A549 (cell line): ENCODE measurements around the gene PPM1B.

Source experiments
- RARB ChIP-seq: fragments of 250-450 bp; sonication (Bioruptor Pico); IDR thresholded peaks from 2 replicates; pipeline ENCODE4 v1.8.0; 2021; ENCODE audit warnings: mild to moderate bottlenecking, moderate library complexity
- TF ChIP-seq, protein P1 (sequence below): fragments of >200 bp; sonication (Bioruptor Twin); formaldehyde crosslinking; IDR thresholded peaks from 3 replicates; pipeline ENCODE4 v1.5.1; 2016

DNA sequence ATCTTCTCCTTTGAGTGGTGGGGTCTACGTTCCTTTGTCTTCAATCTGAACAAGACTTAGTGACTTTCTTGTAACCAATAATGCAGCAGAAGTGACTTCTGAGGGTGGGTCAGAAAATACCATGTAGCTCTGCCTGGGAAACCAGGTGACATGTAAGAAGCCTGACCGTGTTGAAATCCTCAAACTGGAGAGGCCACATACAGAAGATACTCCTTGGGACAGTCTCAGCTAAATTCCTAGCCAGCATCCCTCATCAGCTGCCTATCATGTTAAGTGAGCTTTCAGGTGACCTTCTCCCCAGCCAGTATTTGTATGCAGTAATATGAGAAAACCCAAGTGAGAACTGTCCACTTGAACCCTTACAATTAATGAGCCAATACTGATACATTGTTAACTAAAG is 27.0 kb downstream of the PPM1B start:
- no peak for TF ChIP-seq RARB (CRISPR knock-in tag)
- TF ChIP-seq, protein P1, sequence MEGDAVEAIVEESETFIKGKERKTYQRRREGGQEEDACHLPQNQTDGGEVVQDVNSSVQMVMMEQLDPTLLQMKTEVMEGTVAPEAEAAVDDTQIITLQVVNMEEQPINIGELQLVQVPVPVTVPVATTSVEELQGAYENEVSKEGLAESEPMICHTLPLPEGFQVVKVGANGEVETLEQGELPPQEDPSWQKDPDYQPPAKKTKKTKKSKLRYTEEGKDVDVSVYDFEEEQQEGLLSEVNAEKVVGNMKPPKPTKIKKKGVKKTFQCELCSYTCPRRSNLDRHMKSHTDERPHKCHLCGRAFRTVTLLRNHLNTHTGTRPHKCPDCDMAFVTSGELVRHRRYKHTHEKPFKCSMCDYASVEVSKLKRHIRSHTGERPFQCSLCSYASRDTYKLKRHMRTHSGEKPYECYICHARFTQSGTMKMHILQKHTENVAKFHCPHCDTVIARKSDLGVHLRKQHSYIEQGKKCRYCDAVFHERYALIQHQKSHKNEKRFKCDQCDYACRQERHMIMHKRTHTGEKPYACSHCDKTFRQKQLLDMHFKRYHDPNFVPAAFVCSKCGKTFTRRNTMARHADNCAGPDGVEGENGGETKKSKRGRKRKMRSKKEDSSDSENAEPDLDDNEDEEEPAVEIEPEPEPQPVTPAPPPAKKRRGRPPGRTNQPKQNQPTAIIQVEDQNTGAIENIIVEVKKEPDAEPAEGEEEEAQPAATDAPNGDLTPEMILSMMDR: no peak
